Activated CD8-positive, alpha-beta memory T cell treated with anti-CD3 and anti-CD28 coated beads for 24 hours (primary cell): ENCODE measurements around the gene SAMD4A.

Experiments used
- DNase-seq: peaks from one replicate; pipeline ENCODE4 v3.0.0-alpha.2; 2020

SAMD4A gene

DNA sequence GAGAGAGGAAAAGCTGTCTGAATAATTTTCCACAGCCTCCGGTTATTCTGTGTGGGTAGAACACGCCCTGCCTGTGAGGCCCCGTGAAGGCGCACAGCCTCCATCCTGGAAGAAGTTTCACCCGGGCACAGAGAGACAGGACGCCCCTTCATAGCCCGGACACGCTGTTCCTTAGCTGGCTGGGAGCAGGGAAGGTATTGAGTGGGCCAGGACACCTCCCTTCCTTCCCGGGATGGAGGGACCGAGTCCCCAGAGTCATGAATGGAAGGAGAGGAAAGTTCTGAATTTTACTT is 200.2 kb downstream of the SAMD4A start:
- DNase-seq = no peak

DNA sequence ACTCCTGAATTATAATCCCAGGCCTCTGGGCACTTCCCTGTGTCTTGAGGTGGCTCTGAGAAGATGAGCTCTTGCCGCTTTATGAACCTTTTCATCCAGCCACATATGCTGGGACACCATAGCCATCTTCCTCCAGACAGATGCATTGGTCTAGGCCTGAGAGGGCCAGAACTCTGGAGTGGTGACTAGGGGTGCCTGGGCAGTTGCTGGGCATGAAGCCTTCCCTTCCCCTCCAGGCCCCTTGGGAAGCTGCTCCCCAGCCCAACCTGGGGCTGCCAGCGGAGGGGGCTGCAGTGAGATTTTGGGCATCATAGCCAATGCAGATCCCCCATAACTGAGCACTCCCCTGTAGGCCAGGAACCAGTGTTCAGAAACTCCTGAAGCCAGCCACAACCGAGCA is 200.5 kb downstream of the SAMD4A start:
- no peak for DNase-seq

DNA sequence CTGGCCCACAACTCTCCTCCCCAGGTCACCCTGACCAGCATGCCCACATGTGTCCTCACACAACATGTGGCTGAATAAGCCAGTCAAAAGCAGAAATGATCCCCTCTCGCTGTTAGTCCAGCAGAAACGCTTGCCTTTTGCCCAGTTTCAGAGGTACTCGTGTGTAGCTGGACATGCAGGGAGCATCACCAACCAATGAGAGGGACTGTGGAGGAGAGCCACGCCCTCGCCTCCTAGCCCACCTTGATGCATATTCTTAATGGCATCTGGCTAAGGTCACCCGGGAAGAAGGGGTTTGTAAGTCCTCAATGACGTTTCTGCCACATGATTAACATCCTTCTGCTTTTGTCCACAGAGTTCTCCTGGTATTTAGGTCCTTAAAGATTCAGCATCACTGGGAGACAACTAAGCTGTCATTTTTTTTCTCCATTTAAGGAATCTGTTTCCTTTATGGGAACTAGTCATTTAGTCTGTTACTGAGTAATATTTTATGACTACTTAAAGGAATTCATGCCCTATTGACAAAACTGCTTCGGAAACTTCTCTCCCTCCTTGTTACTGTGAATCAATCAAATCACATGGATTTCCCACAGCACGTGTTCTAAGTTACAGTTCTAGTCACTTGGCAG is 201.7 kb downstream of the SAMD4A start:
- no peak for DNase-seq

DNA sequence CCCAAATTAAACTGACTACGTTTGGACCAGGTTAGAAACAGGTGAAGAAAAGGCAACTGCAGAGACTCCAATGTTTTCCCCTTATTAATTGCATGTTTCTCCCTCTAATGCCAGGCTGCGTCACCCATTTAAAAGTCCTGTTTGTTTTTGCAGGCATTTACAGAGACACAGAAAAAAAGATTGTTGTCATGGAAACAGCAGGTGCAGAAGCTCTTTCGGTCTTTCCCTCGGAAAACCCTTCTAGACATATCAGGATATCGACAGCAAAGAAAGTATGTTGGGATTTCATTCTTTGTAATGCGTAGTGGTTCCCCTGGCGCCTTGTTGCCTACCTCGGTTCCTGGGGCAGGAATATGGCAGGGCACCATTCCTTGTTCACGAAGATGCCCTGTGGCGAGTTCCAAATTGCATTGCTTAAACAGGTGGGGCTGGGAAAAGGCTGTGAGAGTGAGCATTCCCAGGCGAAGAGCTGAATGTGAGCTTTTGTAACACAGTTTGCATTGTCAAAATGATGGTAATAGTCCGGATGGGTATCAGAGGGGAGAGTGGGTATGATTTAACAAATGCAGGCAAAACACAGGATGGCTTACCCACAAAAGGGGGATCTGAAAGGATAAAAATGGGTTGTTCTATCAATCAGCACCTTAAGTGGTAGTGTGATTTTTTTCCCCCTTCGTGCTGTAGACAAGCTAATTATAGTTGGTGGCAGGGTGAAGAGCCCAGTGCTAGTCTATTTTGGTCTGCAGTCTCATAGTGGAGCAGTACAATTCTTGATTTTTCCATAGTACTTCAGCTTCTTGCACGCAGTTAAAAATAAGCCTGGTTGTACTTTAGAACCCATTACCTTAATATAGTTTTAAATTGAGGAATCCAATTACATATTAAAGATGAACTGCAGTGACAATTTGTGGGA is 203.3 kb downstream of the SAMD4A start:
- no peak for DNase-seq

DNA sequence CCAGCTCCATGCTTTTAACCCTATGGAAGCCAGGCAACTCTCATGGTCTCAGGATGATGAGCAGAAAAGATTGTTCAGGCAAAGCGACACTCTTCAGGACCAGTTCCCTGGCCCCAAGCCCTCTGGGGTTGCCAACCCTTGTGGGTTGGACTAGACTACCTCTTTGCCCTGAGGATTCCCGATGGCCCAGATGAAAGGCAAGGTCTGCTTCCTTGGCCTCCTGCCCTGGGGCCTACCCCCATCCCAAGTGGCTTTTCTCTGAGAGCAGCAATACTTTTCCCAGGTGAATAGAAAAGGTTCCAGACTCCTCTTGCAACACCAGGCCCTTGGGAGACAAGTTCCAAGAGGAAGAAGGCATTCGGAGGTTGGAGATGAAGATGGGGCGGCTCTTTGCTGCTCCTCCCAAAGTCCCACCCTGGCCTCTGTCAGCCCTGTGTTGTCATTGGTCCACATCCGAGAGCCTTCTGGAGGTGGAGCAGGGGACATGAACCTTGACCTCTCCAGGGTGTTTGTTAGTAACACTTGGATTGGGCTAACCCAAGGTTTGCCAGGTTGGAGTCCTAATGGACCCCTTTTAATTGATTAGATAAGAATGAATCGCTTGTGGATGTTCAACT is 204.6 kb downstream of the SAMD4A start:
- DNase-seq = no peak

DNA sequence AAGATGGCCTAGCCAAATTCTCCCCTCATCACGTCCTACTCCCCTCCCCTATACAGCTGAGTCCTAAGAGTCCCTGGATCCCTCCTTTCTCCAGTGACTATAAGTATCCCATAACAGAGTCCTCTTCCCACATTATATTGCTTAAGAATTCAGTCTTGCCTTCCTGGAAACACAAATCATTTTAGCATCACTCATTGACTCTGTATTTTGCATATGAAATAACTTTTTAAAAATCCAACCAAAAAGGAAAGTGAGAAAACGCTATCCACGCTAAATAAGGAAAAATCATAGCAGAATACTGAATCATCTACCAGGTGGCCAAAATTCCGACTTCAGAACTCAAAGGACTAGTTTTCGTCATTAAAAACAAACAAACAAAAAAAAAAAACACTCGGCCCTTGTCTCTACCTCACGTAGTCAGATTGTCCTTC is 205.5 kb downstream of the SAMD4A start:
- no peak for DNase-seq

DNA sequence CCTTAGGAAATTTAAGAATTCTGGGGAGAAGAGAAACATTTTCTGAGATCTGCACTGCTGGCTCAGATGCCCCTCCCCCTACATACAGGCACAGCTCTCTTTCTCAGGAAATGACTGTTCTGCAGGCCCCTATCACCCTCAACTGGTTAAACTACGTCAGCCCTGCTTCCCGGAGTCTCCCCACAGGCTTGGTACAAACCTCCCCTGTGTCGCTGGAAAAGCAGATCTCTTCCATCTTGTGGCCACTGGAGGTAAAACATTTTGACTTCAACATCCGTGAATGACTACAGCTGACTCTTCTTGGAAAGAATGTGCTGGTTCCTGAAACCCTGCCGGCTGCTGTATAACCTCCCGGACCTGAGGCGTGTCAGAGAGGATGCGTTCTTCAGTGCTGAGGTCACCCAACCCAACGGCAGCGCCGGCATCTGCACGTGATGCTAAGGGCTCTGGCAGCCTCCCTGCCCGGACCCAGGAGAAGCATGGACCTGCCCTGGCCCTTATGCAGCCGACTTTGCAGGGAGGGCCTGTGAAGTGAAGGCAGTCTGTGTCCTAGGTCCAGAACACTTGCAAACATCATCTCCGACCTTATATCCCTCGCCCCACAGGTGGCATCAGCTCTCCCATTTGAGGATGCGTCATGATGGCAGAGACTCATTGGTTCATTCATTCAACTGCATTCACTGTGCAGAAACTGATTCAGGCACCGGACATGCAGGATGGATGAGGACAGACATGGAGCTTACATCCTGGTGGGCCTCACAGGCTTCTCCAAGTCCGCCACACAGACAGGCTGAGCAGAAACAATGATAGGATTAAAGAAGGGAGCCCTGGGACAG is 206.5 kb downstream of the SAMD4A start:
- peak; percentile 87 for DNase-seq

DNA sequence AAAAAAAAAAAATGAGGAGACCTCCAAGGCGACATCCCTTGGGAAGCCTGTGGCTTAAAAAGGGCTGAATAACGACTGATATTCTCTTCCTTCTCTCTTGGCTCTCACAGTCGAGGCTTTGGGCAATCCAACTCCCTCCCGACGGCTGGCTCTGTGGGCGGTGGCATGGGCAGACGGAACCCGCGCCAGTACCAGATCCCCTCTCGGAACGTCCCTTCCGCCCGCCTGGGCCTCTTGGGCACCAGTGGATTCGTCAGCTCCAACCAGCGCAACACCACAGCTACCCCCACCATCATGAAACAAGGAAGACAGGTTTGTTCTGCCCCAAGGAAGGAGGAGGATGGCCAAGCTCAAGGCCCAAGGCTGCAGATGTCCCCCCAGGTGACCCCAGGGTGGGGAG is 207.9 kb downstream of the SAMD4A start:
- no peak for DNase-seq

DNA sequence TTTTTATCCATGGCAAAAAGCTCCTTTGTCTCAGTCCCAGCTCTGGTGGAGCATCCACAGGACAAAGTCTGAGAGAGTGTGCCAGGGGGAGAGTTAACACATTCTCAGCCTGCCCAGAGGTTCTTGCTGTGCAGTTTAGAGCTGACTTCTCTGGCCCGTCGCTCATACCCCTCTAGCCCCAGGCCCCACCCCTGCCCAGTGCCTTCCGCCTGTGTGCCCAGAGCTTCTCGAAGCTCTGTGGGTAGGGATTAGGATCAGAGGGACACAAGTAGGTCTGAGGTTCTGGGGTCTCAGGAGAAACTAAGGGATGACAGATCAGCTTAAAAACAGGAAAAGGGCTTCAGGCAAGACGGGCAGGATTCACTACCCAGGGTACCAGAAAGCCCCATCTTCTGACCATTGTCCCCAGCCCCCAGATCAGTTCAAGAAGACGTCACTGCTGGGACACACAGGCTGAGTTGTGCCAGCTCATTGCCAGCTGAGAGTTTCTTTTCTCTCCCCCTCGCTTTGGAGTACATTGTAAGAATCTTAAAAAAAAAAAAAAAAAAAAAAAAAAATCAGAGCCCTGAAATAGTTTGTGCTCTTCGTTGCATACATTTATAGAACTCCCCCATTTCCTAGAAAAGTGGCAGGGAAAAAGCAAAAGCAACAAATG is 208.7 kb downstream of the SAMD4A start:
- DNase-seq = no peak

DNA sequence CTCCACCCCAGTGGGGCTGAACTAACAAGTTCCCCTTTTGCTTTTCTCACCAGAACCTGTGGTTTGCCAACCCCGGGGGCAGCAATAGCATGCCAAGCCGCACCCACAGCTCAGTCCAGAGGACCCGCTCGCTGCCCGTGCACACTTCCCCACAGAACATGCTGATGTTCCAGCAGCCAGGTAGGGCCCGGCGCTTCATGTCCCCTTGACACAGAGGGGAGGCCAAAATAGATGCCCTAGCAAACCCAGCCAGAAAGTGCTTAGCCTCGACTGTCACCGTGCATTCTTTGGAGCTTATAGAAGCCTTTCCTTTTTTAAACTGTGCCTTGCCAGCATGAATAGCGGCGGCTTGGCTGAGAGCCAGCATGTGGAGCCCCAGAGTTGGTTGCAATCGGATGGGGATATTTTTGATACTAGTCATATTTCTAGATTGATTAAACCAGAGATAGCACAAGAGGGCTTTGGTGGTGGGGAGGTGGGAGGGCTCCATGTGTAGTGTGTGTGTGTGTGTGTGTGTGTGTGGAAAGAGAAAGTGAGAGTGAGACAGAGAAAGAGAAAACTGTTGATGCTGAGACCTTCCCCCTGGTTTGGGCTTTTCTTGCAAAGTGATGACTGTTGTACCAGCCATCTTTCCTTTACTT is 209.6 kb downstream of the SAMD4A start:
- peak; percentile 87 for DNase-seq

DNA sequence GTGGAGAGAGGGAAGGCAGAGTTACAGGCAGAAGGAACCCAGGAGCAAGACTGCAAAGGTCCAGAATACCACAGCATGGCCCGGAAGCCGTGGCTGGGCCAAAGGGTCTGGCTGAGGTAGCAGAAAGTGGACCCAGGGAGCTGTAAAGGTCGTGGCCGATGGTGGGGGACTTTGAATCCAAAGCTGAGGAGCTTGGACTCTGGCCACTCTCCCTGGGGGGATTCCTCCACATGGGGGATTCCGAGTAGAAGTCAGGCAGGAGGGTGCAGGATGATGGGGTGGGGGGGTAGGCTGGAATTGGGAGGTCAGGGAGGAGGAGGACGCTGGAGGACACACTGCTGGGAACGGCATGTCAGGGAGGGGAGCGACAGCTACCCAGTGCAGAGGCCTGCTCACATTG is 210.5 kb downstream of the SAMD4A start:
- no peak for DNase-seq

DNA sequence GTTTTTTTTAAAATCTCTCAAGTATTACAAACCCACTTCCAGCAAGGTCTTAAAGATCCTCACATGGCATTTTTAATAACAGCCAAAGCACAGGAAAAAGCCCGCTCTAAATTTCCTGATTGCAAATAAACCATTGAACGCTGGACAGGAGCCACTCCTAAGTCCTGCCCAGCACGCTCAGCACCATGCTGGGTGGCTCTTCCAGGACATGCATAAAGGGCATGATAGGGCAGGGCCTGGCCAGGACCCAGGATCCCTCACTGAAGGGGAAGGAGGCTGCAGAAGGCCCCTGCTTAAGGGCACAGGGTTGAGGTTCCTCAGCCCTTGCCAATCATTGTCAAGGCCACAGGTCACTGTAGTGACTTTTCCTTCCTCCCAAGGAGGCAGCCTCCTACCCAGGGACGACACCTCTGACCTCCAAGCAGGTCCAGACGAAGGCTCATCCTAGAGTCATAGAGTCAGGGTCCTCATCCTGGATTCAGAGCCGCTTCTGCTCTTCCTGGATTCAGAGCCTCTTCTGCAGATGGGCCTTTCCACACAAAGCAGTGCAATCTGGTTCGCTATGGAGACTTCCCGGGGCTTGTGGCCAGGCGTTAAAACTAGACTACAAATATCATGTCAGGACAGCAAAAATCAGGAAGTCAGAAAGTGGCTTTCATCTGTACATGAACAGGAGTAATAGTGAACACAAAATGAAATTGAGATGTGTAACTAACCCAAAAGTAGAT is 211.9 kb downstream of the SAMD4A start:
- no peak for DNase-seq

DNA sequence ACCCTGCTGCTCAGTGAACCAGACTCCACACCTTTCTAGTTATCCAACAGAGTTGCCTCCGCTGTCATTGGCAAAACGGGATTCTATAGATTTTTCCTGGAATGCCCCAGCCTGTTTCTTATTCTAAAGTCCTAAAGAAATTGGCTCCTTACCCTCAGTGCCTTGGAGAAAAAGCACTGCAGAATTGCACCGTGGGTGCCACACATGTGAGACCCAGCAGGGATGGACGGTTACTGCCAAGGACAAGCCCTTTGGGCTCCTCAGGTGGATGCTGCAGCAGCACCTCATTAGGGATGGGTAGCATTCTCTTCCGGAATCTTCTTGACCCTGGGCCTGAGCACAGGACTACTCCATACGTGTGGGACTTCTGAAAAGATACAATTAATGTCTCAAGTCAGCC is 214.2 kb downstream of the SAMD4A start:
- DNase-seq = no peak

DNA sequence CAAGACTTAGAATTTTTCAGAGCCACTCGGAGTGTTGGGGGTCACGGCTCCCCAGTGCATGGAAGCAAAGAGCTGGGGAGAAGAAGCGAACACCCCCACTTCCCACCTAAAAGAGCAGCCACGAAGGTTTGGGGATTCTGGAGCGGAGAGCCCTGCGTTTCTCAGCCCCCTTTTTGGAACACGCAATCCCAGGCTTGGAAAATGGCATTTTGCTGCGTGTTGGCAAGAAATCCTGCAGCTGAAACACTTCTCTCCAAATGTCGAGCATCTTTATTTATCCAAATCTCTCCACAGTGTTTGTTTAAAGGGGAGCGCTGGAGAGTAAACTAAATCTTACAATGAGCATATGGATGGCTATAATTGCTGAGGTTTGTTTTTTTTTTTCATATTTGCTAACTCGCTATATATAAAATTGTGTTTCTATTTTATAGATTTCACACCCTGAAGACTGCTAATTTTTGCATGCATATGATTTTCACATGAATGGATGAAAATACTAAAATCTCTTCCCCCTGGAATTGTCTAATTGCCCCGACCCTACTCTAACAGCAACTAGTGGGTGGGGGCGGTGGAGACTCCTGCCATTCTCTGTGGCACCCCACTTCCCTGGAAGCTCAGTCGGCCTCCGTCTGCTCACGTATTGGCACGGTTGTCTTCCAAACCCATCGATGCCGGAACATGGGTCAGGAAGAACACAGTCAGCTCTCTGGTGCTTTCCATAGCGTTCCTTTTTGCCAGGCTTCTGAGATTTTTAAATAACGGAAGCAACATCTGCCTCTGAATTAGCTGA is 215.2 kb downstream of the SAMD4A start:
- DNase-seq = no peak

DNA sequence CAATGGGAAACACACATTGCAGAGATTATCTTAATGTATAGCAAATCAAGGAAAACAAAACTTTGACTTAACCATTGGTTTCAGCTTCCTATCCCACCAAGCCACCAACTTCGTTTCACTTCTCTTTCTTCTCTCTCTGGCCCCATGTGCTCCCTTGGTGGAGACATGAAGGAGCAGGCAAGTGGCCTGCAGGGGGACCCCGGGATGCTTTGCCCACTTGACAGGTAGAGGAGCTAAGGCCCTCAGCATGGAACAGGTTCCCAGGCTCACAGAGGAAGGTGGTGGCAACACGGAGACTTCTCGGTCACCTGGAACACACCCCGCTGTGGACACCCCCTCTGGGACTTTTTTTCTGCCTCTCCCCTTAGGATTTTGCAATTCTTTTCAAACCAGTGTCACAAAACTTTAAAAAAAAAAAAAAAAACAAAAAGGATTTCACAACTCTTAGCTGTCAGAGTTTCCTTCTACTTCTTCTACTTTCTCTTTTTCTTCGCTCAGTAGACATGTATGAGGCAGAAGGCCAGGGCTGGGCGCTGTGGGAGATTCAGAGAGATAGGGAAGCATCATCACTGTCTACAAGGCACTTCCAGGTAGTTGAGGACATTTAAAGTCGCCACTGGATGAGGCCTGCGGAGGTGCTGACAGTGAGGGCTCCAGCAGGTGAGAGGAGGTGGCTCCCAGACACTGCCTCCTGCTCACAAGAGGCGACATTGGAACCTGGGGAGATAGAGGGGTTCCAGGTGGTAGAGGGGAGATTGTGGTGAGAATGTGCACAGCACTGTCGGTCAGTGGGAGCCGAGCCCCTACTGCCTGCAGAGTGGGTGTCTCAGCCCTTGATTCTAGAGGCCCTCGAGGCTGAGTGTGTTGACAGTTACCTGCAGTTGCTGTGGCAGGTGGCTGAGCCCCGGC is 216.1 kb downstream of the SAMD4A start:
- no peak for DNase-seq

DNA sequence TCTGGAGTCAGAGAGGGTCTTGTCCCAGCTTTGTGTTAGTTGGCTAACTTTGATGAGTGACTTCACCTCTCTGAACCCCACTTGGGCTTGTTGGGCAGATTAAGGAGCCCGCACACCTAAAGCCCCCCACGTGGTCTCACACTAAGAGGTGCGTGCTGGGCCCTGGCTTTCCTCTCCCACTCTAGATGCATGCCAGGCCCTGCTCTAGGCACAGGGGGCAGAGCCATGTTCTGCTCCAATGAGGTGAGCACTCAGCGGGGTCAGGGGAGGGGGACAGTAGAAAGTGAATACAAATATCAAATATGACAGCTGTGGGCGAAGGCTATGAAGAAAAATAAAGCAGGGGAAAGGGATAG is 216.7 kb downstream of the SAMD4A start:
- DNase-seq = no peak

DNA sequence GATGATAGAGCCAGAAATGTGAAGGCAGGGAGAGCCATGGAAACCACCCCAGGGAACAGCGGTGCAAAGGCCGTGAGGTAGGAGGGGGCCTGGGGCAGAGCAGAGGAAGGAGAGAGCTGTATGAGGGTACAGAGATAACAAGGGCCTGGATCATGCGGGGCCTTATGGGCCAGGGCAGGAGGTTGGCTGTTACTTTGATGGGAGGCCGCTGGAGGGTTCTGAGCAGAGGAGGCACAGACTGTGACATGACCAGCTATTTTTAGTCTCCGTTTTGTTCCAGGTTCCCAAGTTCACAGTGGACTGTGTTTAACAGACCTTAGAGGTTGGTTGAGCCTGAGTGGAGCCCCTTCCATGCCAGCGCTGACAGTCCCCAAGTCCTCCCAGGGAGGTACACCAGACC is 217.1 kb downstream of the SAMD4A start:
- DNase-seq = no peak

DNA sequence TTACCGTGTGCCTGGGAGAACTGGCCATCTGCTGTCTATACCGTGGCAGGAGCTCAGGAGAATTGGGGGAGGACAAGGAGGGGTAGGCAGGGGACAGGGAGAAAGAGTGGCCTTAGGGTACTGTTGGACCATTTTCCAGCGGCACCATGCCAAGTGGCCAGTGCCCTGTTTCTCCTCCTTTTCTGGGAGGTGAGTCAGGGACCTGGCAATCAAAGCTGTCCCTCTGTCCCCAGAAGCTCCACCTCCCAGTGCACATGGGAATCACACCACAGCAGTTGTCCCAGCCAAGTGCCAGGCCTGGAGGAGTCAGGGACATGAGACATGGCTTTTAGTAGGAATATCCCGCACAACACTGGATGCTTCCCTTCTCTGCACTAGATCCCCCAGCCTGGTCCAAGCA is 217.7 kb downstream of the SAMD4A start:
- DNase-seq = no peak

DNA sequence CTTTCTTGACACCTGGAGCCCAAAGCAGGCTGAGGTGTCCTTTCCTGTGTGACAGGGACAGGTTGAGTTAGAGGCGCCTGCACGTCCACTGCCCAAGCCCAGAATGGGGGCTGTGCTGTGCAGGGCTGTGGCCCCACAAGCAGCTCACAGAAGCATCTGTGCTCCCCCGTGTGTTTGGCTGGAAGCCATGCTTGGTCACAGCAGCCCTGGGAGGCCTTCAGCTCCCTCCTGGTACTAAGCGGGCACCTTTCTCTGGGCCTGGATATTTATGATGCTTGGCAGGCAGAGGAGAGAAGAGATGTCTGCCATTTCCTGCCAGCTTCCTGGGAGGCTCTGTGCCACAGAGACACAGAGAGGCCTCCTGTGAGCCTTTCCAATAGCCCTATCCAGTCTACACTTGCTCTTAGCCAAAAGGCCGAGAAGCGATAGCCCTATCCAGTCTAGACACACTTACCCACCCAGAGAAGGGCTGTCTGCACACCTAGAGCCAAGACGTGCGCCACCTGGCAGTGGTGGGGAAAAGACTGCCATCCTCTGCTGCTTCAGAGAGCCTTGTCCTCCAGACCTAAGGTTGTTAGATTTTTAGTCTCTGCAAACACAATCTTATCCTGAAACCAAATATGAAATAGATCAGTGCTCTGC is 218.3 kb downstream of the SAMD4A start:
- no peak for DNase-seq
